ENCODE data around the gene TUBB2B. TPM values are rescaled to one million over a fixed set of nuclear protein-coding genes. Genes with fewer than 3 reads are reported as not detected.
A peak's percentile ranks its signal among the peaks of the same experiment; 100 is the strongest.

Gene TUBB2B
- total and polyA plus RNA-seq, 4 donors, result 0.85 to 4.3 (median 2.6) TPM

DNA sequence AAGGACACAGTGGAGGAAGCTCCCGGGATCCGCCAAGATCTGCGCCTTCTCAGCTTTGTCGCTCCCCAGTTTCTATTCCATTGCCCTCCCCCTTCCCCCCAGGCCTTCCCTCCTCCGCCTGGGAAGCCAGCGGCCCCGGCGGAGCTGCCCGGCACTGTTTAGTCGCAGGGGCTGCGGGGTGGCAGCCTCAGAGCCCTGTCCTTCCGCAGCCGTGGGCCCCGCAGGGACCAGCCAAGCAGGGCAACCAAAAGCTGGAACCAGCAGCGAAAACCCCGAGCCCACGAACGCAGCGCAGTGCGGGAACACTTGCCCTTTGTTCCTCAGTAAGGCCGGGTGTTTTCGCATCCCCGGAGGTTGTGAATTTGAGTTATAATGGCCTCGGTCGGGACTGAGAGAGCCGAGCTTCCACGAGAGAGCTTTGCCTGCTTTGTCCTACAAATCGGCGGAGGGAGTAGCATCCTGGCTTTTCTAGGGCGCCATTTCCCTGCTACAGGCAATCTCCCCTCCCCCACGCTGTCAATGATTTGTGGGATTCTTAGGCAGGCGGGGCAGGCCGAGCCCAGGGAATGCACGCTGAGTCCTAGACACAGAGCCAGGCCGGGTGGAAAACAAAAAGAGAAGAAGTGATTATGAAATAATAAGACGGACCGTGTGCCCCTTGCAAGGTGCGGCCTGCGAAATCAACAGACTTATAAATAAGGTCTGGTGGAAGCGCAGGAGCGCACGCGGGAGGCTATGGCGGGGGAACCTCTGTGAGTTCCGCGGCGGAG, 4.0 kb upstream of the TUBB2B start:
- H3K9ac ChIP-seq (ENCODE audit: insufficient read depth in 1 of 2, low read length in 2 of 2), result peak overlapping the region; percentile 30 to 63
- DNase-seq (peak; percentile 89 to 93 (median 91)), ATAC-seq (ENCODE audit: insufficient read depth, low FRiP score) (peak; percentile 69)
- H3K27ac ChIP-seq (ENCODE audit: low read depth in 1 of 2, low read length in 1 of 2), result peak overlapping the region; percentile 21 to 24
- no peak for TF ChIP-seq CTCF (IDR thresholded peaks at IDR 0.05; ENCODE audit: control extremely low read depth, extremely low read depth)
- peaks cover 0 to 52% (median 12%) of the 10 kb centered on the region in 5 donors for H3K4me1 ChIP-seq (ENCODE audit: control insufficient read depth in 5 of 5, insufficient read depth in 5 of 5, low read length in 5 of 5)
- 0 to 3% methylated on average over 47 of the region's 47 CpGs for WGBS, 2 donors
- peaks cover 0 to 6% (median 0%) of the 10 kb centered on the region in 4 donors for H3K9me3 ChIP-seq (ENCODE audit: control insufficient read depth in 4 of 4, insufficient read depth in 3 of 4, low read length in 3 of 4)
- H3K27me3 ChIP-seq (ENCODE audit: control insufficient read depth in 3 of 3, insufficient read depth in 3 of 3, low read length in 2 of 3), result peaks cover 7 to 61% (median 41%) of the 10 kb centered on the region in 3 donors
- peak overlapping the region; percentile 15 for H3K4me3 ChIP-seq
- no peaks in the 10 kb centered on the region for H3K36me3 ChIP-seq (ENCODE audit: control insufficient read depth in 4 of 4, insufficient read depth in 4 of 4, low read length in 4 of 4)

GRCh38 chr6:3230900-3231246, 3.4 kb upstream of the TUBB2B start:
- TF ChIP-seq CTCF (IDR thresholded peaks at IDR 0.05; ENCODE audit: control extremely low read depth, extremely low read depth), result no peak
- peak; percentile 65 to 75 (median 75) for DNase-seq
- 4 to 5% methylated on average over 11 of the region's 11 CpGs for WGBS, 2 donors
- Histone ChIP-seq H3K4me1 (ENCODE audit: control insufficient read depth in 5 of 5, insufficient read depth in 5 of 5, low read length in 5 of 5) (peaks cover 0 to 54% (median 12%) of the 10 kb centered on the region in 5 donors), H3K27ac (ENCODE audit: low read depth in 1 of 2, low read length in 1 of 2) (peak overlapping the region in 1 of 2 donors; percentile 24), H3K4me3 (no peak overlapping the region), H3K27me3 (ENCODE audit: control insufficient read depth in 3 of 3, insufficient read depth in 3 of 3, low read length in 2 of 3) (peaks cover 7 to 66% (median 42%) of the 10 kb centered on the region in 3 donors), H3K9me3 (ENCODE audit: control insufficient read depth in 4 of 4, insufficient read depth in 3 of 4, low read length in 3 of 4) (peaks cover 0 to 8% (median 0%) of the 10 kb centered on the region in 4 donors), H3K36me3 (ENCODE audit: control insufficient read depth in 4 of 4, insufficient read depth in 4 of 4, low read length in 4 of 4) (no peaks in the 10 kb centered on the region), H3K9ac (ENCODE audit: insufficient read depth in 1 of 2, low read length in 2 of 2) (peak overlapping the region in 1 of 2 donors; percentile 63)
- no peak for ATAC-seq (ENCODE audit: insufficient read depth, low FRiP score)

DNA sequence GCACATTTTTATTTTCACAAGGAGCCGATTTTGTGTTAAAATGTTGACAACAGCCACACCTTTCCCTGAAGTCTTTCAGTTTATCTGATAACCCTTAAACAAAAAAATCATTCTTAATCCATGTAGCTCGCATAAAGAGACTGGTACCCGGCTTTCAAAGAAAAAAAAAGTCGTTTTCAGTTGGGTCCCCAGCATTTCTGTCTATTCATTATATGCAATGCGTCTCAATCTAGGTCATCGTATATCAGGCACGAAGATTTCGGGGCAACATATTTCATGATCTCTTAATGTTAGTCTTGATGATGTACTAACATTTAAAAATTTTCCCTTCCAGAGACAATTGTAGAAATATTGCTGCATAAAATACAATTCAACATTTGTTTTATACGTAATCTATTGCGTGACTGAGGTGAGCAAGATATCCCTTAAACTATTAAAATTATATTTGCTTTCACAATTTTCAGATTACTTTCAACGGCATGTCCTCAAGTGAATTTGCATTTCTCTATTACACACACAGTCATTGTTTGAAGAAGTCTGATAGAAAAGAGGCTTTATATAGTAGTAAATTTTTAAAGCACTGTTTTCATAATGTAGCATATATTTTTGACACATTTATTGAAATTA, 2.9 kb upstream of the TUBB2B start:
- TF ChIP-seq CTCF (IDR thresholded peaks at IDR 0.05; ENCODE audit: control extremely low read depth, extremely low read depth), result no peak
- peaks cover 7 to 69% (median 42%) of the 10 kb centered on the region in 3 donors for H3K27me3 ChIP-seq (ENCODE audit: control insufficient read depth in 3 of 3, insufficient read depth in 3 of 3, low read length in 2 of 3)
- H3K4me1 ChIP-seq (ENCODE audit: control insufficient read depth in 5 of 5, insufficient read depth in 5 of 5, low read length in 5 of 5), result peaks cover 0 to 54% (median 12%) of the 10 kb centered on the region in 5 donors
- no peak overlapping the region for H3K9ac ChIP-seq (ENCODE audit: insufficient read depth in 1 of 2, low read length in 2 of 2)
- no peak for ATAC-seq (ENCODE audit: insufficient read depth, low FRiP score)
- no peak for DNase-seq
- 29 to 31% methylated on average over 11 of the region's 11 CpGs for WGBS, 2 donors
- H3K4me3 ChIP-seq, result no peak overlapping the region
- no peak overlapping the region for H3K27ac ChIP-seq (ENCODE audit: low read depth in 1 of 2, low read length in 1 of 2)
- no peaks in the 10 kb centered on the region for H3K36me3 ChIP-seq (ENCODE audit: control insufficient read depth in 4 of 4, insufficient read depth in 4 of 4, low read length in 4 of 4)
- peaks cover 0 to 8% (median 0%) of the 10 kb centered on the region in 4 donors for H3K9me3 ChIP-seq (ENCODE audit: control insufficient read depth in 4 of 4, insufficient read depth in 3 of 4, low read length in 3 of 4)
